Endothelial cell of umbilical vein (primary cell): ENCODE measurements around the gene HSPA2. TPM values are rescaled to one million over a fixed set of nuclear protein-coding genes. Genes with fewer than 3 reads are reported as not detected.

Experiments used
- BruUV-seq: library from RNA; stranded (reverse); fragments of 400-500 nt; replicated peaks from 2 replicates; lab custom pipeline; 2021; lab: Mats Ljungman, UMichigan
- CTCF ChIA-PET: fragments of 300-600, 350-600 bp; sonication (Branson Sonifier 250); formaldehyde crosslinking; loops from one replicate; lab custom pipeline; 2021; ENCODE audit warnings: antibody characterized with exemption, inconsistent platforms; lab: Charles Lee
- POLR2A ChIA-PET: fragments of 300-600, 350-600 bp; sonication (Branson Sonifier 250); formaldehyde crosslinking; loops from one replicate; lab custom pipeline; 2021; ENCODE audit warnings: antibody characterized with exemption, inconsistent platforms; lab: Charles Lee
- DNase-seq: peaks from one replicate; pipeline ENCODE4 v3.0.0-alpha.2; 2011; ENCODE audit warnings: low read depth, low spot score
- FAIRE-seq: peaks from 2 replicates; lab custom pipeline; 2011; peaks lifted over from hg19 to GRCh38; lab: Jason Lieb, UNC
- H2AFZ ChIP-seq: 2 replicates; pipeline ENCODE4 v1.6.0; 2012; ENCODE audit warnings: low read depth, low read length, control low read depth, inconsistent platforms
- H3K27ac ChIP-seq: 2 replicates; pipeline ENCODE4 v1.5.1; 2011; ENCODE audit warnings: low read depth, mild to moderate bottlenecking, control low read depth, low read length, moderate library complexity; ENCODE audit not compliant: insufficient read depth
- H3K27me3 ChIP-seq, 2 experiments: 2 replicates each; pipeline versions ENCODE4 v1.6.0 to v1.6.1; 2011; ENCODE audit warnings: low read length in 2 of 2, mixed read lengths in 1 of 2; ENCODE audit not compliant: control insufficient read depth in 2 of 2, insufficient read depth in 2 of 2
- H3K36me3 ChIP-seq, 2 experiments: 2 replicates in 1 of 2; 3 replicates in 1 of 2; pipeline ENCODE4 v1.5.1; 2011; ENCODE audit warnings: low read length in 2 of 2, mild to moderate bottlenecking in 1 of 2, moderate library complexity in 1 of 2; ENCODE audit not compliant: control insufficient read depth in 2 of 2, insufficient read depth in 2 of 2; ENCODE audit errors: extremely low read depth in 1 of 2
- H3K4me1 ChIP-seq: 3 replicates; pipeline ENCODE4 v1.5.1; 2011; ENCODE audit warnings: mild to moderate bottlenecking, low read length; ENCODE audit not compliant: control insufficient read depth, insufficient read depth; ENCODE audit errors: extremely low read depth
- H3K4me2 ChIP-seq: 2 replicates; pipeline ENCODE4 v1.6.1; 2011; ENCODE audit warnings: low read length, control low read depth, mixed read lengths; ENCODE audit not compliant: insufficient read depth
- H3K4me3 ChIP-seq, 3 experiments: fragments of 200-600 bp in 1 of 3; sonication (generic), shearing (Covaris generic) in 1 of 3; replicated peaks in 1 of 3; 2 replicates each; pipeline ENCODE4 v1.5.1; 2011 to 2016; ENCODE audit warnings: control low read depth in 3 of 3, low read length in 3 of 3, mild to moderate bottlenecking in 2 of 3, inconsistent platforms in 1 of 3, low read depth in 1 of 3, moderate library complexity in 1 of 3; ENCODE audit not compliant: insufficient read depth in 1 of 3
- H3K79me2 ChIP-seq: 2 replicates; pipeline ENCODE4 v1.6.0; 2012; ENCODE audit warnings: low read length, inconsistent platforms; ENCODE audit not compliant: control insufficient read depth, insufficient read depth
- H3K9ac ChIP-seq: replicated peaks from 2 replicates; pipeline ENCODE3; 2011; ENCODE audit warnings: low read length, control low read depth; ENCODE audit not compliant: insufficient read depth; ENCODE audit errors: extremely low read depth
- H3K9me1 ChIP-seq: replicated peaks from 3 replicates; pipeline ENCODE4 v1.6.0; 2011; ENCODE audit warnings: mild to moderate bottlenecking, low read length; ENCODE audit not compliant: control insufficient read depth, insufficient read depth; ENCODE audit errors: extremely low read depth
- H3K9me3 ChIP-seq: replicated peaks from 2 replicates; pipeline ENCODE4 v1.5.1; 2012; ENCODE audit warnings: low read length, inconsistent platforms; ENCODE audit not compliant: control insufficient read depth, insufficient read depth
- H4K20me1 ChIP-seq: replicated peaks from 2 replicates; pipeline ENCODE3; 2011; ENCODE audit warnings: mild to moderate bottlenecking, low read length; ENCODE audit not compliant: control insufficient read depth, insufficient read depth; ENCODE audit errors: extremely low read depth
- CTCF ChIP-seq, 2 donors: IDR thresholded peaks; 1 replicate in 1 of 2; 2 replicates in 1 of 2; pipeline ENCODE4 v1.5.1; 2011; ENCODE audit warnings: low read length in 2 of 2, mild to moderate bottlenecking in 2 of 2, moderate library complexity in 2 of 2, control low read depth in 1 of 2, inconsistent platforms in 1 of 2, low read depth in 1 of 2; ENCODE audit not compliant: insufficient read depth in 1 of 2; ENCODE audit errors: extremely low read depth in 1 of 2
- EZH2 ChIP-seq: IDR thresholded peaks from 2 replicates; pipeline ENCODE4 v1.6.1; 2012; ENCODE audit warnings: borderline replicate concordance, low read depth, mild to moderate bottlenecking, moderate library complexity, low read length, inconsistent platforms; ENCODE audit not compliant: severe bottlenecking
- FOS ChIP-seq: IDR thresholded peaks from 2 replicates; pipeline ENCODE4 v1.6.1; 2011; ENCODE audit warnings: mild to moderate bottlenecking, low read length, moderate library complexity, borderline replicate concordance; ENCODE audit not compliant: insufficient read depth
- GATA2 ChIP-seq: IDR thresholded peaks from 2 replicates; pipeline ENCODE4 v1.7.0; 2011; ENCODE audit warnings: low read depth, mild to moderate bottlenecking, moderate library complexity, mixed read lengths, low read length; ENCODE audit not compliant: insufficient read length, insufficient read depth
- JUN ChIP-seq: IDR thresholded peaks from 2 replicates; pipeline ENCODE4 v1.6.1; 2011; ENCODE audit warnings: borderline replicate concordance, low read depth; ENCODE audit not compliant: insufficient read length, insufficient read depth
- MAX ChIP-seq: IDR thresholded peaks from 2 replicates; pipeline ENCODE4 v1.6.1; 2011; ENCODE audit not compliant: insufficient read depth, insufficient read length
- MYC ChIP-seq: IDR thresholded peaks from one replicate; pipeline ENCODE4 v1.6.1; 2011; ENCODE audit warnings: mild to moderate bottlenecking, low read depth, low read length
- POLR2A ChIP-seq: IDR thresholded peaks from 2 replicates; pipeline ENCODE4 v1.6.1; 2012; ENCODE audit warnings: low read depth, mild to moderate bottlenecking, control low read depth, low read length
- POLR2AphosphoS5 ChIP-seq: IDR thresholded peaks from 2 replicates; pipeline ENCODE4 v1.6.1; 2012; ENCODE audit warnings: low read depth, mild to moderate bottlenecking, control low read depth, low read length, moderate library complexity; ENCODE audit not compliant: insufficient read depth
- dilution Hi-C: fragments of 300-500 bp; cut with MboI; formaldehyde crosslinking; loops from one replicate; pipeline ENCODE4 v1.15.0; 2019; ENCODE audit warnings: low sequenced_read_pairs; ENCODE audit not compliant: extremely low pct_ligation_motif_present
- intact Hi-C: fragments of 100-400 bp; cut with micrococcal nuclease; formaldehyde crosslinking; loops from one replicate; pipeline ENCODE4 v1.10.0; 2022
- polyA plus RNA-seq, 4 experiments: library from polyadenylated mRNA; depleted of rRNA in 3 of 4; stranded (reverse) in 3 of 4; unstranded in 1 of 4; fragments of >200 nt; gene quantifications; 2 replicates each; pipeline versions ENCODE4 v1.2.1 to v1.2.3, GENCODE V29; 2011 to 2012; ENCODE audit warnings: missing spikeins in 1 of 4
- total RNA-seq: library from RNA; stranded (reverse); gene quantifications from 2 replicates; pipeline ENCODE4 v1.2.3, GENCODE V29; 2021

HSPA2 gene
- total and polyA plus RNA-seq, 2 donors (not counting 3 experiments of a cell fraction or from before 2014, with no cell fraction given): 5.3 to 11.4 TPM

- H3K9me1 ChIP-seq: no peaks in the 10 kb centered on the region
- no TSS peak for BruUV-seq
- FAIRE-seq (no peak), DNase-seq (no peak)
- peaks cover 18% of the 10 kb centered on the region for H3K4me1 ChIP-seq
- no peaks in the 10 kb centered on the region for H3K27me3 ChIP-seq
- H3K9me3 ChIP-seq: no peaks in the 10 kb centered on the region
- ChIA-PET POLR2A (no interaction called here), CTCF (interaction anchor here (1.3 to 1.4 kb wide), 2 partner anchors 9 to 29 kb away, joined by 3 read pairs; no protein-coding TSS in a partner anchor)
- H3K79me2 ChIP-seq: no peaks in the 10 kb centered on the region
- no peaks in the 10 kb centered on the region for H3K36me3 ChIP-seq
- TF ChIP-seq JUN (no peak), GATA2 (no peak), MYC (no peak), MAX (no peak), EZH2 (no peak), POLR2A (no peak), CTCF (IDR thresholded peaks at IDR 0.05; ENCODE audit: extremely low read depth in 1 of 2, insufficient read depth in 1 of 2, low read depth in 1 of 2, low read length in 2 of 2) (no peak), POLR2AphosphoS5 (no peak), FOS (no peak)
- dilution Hi-C loops: no loop called here
- intact Hi-C loops: no loop called here
- H3K4me3 ChIP-seq: no peak overlapping the region
- no peak overlapping the region for H3K4me2 ChIP-seq
- H3K27ac ChIP-seq: no peak overlapping the region
- no peak overlapping the region for H3K9ac ChIP-seq
- H2AFZ ChIP-seq: no peak overlapping the region
- H4K20me1 ChIP-seq: no peaks in the 10 kb centered on the region
Measured at GRCh38 chr14:64572386-64573104, 32.0 kb downstream of the HSPA2 start.
